ENCODE results near the gene NUDT1. TPM values are rescaled to one million over a fixed set of nuclear protein-coding genes. Genes with fewer than 3 reads are reported as not detected.

The NUDT1 gene
- total RNA-seq, 1 experiment from 2014 or later: 100 TPM

DNA sequence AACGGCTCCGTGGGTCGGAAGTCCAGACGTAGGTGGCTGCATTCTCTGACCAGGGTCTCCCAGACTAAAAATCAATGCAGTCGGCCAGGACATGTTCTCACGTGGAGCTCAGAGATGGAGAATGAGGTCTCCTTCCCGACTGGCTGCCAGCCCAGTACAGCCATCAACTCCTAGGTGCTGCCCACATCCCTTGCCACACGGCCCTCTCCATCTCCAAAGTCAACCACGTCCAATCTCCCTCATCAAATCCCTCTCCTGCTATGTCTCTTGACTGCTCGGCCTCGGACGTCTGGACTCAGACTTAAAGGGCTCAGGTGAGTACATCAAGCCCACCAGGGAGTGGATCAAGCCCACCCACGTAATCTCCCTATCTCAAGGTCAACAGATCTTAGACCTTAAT, 16.2 kb upstream of the NUDT1 start (continued):
- TF ChIP-seq CBFB (CRISPR knock-in tag; IDR thresholded peaks at IDR 0.05; ENCODE audit: low read depth) (no peak), FOXP1 (CRISPR knock-in tag; IDR thresholded peaks at IDR 0.05; ENCODE audit: borderline replicate concordance) (no peak), ZNF138 (CRISPR knock-in tag; conservative IDR thresholded peaks at IDR 0.05) (no peak)

DNA sequence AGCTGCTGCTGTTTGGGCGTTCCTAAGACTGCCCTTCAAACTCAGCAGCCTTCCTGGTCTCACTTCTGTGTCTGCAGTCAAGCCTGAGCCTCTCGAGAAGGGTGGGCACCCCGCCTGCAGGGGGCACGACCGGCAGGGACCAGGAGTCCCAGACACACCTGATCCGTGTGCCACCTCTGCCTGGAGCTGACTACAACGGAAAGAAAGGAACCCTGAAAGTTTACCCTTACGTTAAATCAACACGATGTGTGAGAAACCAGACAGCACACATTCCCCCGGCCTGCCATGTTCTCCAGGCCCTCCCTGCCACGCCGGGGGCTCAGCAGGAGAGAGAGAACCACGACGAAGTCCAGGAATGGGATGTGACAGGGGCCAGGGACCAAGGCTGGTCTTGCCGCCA, 14.3 kb upstream of the NUDT1 start:
- peaks cover 48% of the 10 kb centered on the region for H3K36me3 Mint-ChIP-seq
- peak overlapping the region; percentile 49; the same call in 1 of the 2 replicates for H3K27ac Mint-ChIP-seq
- H3K9me3 Mint-ChIP-seq: no peaks in the 10 kb centered on the region
- DNase-seq (ENCODE audit: low spot score) (no peak), ATAC-seq (no peak)
- ChIA-PET POLR2A (no interaction called here), CTCF (no interaction called here)
- H3K4me1 Mint-ChIP-seq: peaks cover 4% of the 10 kb centered on the region
- no peaks in the 10 kb centered on the region for H3K27me3 Mint-ChIP-seq (ENCODE audit: low read depth)
- H3K4me3 Mint-ChIP-seq: no peak overlapping the region
- TF ChIP-seq, protein P1, sequence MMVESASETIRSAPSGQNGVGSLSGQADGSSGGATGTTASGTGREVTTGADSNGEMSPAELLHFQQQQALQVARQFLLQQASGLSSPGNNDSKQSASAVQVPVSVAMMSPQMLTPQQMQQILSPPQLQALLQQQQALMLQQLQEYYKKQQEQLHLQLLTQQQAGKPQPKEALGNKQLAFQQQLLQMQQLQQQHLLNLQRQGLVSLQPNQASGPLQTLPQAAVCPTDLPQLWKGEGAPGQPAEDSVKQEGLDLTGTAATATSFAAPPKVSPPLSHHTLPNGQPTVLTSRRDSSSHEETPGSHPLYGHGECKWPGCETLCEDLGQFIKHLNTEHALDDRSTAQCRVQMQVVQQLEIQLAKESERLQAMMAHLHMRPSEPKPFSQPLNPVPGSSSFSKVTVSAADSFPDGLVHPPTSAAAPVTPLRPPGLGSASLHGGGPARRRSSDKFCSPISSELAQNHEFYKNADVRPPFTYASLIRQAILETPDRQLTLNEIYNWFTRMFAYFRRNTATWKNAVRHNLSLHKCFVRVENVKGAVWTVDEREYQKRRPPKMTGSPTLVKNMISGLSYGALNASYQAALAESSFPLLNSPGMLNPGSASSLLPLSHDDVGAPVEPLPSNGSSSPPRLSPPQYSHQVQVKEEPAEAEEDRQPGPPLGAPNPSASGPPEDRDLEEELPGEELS (CRISPR knock-in tag; IDR thresholded peaks at IDR 0.05): no peak

DNA sequence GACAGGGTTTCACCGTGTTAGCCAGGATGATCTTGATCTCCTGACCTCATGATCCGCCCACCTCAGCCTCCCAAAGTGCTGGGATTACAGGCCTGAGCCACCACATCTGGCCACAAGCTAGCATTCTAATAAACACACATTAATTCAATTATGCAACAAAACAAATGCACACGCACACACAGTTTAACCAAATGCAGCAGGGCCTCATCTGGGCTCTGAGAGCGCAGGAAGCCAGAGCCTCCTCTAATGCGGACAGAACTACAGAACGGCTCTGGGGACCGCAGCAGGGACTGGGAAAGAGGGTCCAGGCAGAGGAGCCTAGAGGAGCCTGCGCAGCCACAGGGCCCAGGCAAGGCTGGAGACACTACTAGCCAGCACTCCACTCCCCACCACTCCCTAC, 13.1 kb upstream of the NUDT1 start:
- Mint-ChIP-seq H3K9me3 (no peaks in the 10 kb centered on the region), H3K27me3 (ENCODE audit: low read depth) (no peaks in the 10 kb centered on the region), H3K4me1 (peaks cover 10% of the 10 kb centered on the region), H3K4me3 (no peak overlapping the region), H3K27ac (no peak overlapping the region), H3K36me3 (peaks cover 47% of the 10 kb centered on the region)
- CTCF ChIA-PET: no interaction called here
- DNase-seq (ENCODE audit: low spot score) (no peak), ATAC-seq (no peak)
- TF ChIP-seq, protein P2, sequence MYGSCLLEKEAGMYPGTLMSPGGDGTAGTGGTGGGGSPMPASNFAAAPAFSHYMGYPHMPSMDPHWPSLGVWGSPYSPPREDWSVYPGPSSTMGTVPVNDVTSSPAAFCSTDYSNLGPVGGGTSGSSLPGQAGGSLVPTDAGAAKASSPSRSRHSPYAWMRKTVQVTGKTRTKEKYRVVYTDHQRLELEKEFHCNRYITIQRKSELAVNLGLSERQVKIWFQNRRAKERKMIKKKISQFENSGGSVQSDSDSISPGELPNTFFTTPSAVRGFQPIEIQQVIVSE (CRISPR knock-in tag; IDR thresholded peaks at IDR 0.05; ENCODE audit: borderline replicate concordance): no peak
- TF ChIP-seq SOX15 (CRISPR knock-in tag; IDR thresholded peaks at IDR 0.05) (no peak), NFYB (CRISPR knock-in tag; conservative IDR thresholded peaks at IDR 0.05; ENCODE audit: low read depth) (no peak), ZNF423 (CRISPR knock-in tag; IDR thresholded peaks at IDR 0.05) (no peak), CBFB (CRISPR knock-in tag; IDR thresholded peaks at IDR 0.05; ENCODE audit: low read depth) (no peak), KAT7 (CRISPR knock-in tag; IDR thresholded peaks at IDR 0.05; ENCODE audit: borderline replicate concordance) (no peak), RORB (CRISPR knock-in tag; IDR thresholded peaks at IDR 0.05) (no peak), ETV6 (CRISPR knock-in tag; IDR thresholded peaks at IDR 0.05) (no peak), ATF1 (CRISPR knock-in tag; IDR thresholded peaks at IDR 0.05) (no peak), SMAD3 (CRISPR knock-in tag; IDR thresholded peaks at IDR 0.05; ENCODE audit: borderline replicate concordance) (no peak), OVOL2 (CRISPR knock-in tag; IDR thresholded peaks at IDR 0.05; ENCODE audit: borderline replicate concordance) (no peak)
- TF ChIP-seq, protein P3, sequence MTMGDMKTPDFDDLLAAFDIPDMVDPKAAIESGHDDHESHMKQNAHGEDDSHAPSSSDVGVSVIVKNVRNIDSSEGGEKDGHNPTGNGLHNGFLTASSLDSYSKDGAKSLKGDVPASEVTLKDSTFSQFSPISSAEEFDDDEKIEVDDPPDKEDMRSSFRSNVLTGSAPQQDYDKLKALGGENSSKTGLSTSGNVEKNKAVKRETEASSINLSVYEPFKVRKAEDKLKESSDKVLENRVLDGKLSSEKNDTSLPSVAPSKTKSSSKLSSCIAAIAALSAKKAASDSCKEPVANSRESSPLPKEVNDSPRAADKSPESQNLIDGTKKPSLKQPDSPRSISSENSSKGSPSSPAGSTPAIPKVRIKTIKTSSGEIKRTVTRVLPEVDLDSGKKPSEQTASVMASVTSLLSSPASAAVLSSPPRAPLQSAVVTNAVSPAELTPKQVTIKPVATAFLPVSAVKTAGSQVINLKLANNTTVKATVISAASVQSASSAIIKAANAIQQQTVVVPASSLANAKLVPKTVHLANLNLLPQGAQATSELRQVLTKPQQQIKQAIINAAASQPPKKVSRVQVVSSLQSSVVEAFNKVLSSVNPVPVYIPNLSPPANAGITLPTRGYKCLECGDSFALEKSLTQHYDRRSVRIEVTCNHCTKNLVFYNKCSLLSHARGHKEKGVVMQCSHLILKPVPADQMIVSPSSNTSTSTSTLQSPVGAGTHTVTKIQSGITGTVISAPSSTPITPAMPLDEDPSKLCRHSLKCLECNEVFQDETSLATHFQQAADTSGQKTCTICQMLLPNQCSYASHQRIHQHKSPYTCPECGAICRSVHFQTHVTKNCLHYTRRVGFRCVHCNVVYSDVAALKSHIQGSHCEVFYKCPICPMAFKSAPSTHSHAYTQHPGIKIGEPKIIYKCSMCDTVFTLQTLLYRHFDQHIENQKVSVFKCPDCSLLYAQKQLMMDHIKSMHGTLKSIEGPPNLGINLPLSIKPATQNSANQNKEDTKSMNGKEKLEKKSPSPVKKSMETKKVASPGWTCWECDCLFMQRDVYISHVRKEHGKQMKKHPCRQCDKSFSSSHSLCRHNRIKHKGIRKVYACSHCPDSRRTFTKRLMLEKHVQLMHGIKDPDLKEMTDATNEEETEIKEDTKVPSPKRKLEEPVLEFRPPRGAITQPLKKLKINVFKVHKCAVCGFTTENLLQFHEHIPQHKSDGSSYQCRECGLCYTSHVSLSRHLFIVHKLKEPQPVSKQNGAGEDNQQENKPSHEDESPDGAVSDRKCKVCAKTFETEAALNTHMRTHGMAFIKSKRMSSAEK (CRISPR knock-in tag; IDR thresholded peaks at IDR 0.05; ENCODE audit: borderline replicate concordance): no peak
- TF ChIP-seq, protein P4, sequence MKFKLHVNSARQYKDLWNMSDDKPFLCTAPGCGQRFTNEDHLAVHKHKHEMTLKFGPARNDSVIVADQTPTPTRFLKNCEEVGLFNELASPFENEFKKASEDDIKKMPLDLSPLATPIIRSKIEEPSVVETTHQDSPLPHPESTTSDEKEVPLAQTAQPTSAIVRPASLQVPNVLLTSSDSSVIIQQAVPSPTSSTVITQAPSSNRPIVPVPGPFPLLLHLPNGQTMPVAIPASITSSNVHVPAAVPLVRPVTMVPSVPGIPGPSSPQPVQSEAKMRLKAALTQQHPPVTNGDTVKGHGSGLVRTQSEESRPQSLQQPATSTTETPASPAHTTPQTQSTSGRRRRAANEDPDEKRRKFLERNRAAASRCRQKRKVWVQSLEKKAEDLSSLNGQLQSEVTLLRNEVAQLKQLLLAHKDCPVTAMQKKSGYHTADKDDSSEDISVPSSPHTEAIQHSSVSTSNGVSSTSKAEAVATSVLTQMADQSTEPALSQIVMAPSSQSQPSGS (CRISPR knock-in tag; IDR thresholded peaks at IDR 0.05; ENCODE audit: borderline replicate concordance, low read depth): no peak
- TF ChIP-seq, protein P5, sequence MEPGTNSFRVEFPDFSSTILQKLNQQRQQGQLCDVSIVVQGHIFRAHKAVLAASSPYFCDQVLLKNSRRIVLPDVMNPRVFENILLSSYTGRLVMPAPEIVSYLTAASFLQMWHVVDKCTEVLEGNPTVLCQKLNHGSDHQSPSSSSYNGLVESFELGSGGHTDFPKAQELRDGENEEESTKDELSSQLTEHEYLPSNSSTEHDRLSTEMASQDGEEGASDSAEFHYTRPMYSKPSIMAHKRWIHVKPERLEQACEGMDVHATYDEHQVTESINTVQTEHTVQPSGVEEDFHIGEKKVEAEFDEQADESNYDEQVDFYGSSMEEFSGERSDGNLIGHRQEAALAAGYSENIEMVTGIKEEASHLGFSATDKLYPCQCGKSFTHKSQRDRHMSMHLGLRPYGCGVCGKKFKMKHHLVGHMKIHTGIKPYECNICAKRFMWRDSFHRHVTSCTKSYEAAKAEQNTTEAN (CRISPR knock-in tag; IDR thresholded peaks at IDR 0.05): no peak
- POLR2A ChIA-PET: interaction anchor here (0.6 kb wide), 1 partner anchor 531 kb away, joined by 3 read pairs; no protein-coding TSS in a partner anchor
